HG02642 (cell line): Measurements from ENCODE around the gene SLC25A39.
A peak's percentile ranks its signal among the peaks of the same experiment; 100 is the strongest.

Experiments used
- ATAC-seq: cut with Tn5 transposase; IDR thresholded peaks from one replicate; pipeline ENCODE4 v1.9.1; 2021; ENCODE audit warnings: mild to moderate bottlenecking; ENCODE audit not compliant: unreplicated experiment, poor library complexity

The SLC25A39 gene

GRCh38 chr17:44280392-44280937 is 44.2 kb downstream of the SLC25A39 start:
- no peak for ATAC-seq

DNA sequence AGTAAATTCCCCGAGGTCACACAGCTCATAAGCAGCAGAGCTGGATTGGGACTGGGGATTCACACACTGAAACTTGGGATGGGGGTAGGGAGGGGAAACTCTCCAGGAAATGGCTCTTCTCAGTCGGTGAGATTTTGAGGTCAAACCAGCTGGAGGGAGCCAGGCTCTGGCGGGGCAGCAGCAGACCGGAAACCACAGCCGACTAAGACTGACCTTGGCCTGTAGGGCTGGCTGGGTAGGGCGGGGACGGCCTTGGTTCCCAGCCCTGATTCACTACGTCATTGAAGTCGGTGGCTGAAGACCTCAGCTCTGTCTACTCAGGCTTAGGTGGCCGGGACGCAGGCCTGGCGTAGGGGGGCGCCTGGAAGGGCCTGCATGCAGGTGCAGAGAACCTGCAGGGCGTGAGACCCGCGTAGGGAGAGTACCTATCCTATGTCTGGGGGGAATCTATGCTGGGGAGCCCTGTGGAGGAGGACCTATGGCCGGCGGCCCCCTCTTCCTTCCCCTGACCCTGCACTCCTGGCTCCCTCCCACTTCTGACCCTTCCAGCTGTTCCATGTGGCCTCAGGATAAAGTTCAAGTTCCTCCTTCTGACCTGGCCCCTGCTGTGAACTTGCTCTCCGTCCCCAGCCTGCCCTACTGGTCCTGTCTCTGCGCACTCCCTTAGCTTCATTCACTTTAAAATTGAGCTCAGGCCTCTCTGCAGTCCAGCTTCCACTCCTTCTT is 44.8 kb downstream of the SLC25A39 start:
- peak; percentile 74 for ATAC-seq

- no peak for ATAC-seq
These were observed 45.3 kb downstream of the SLC25A39 start for GRCh38 chr17:44279346-44279665.

GRCh38 chr17:44277976-44278375 is 46.6 kb downstream of the SLC25A39 start:
- no peak for ATAC-seq

GRCh38 chr17:44273607-44274006 is 51.0 kb downstream of the SLC25A39 start:
- no peak for ATAC-seq

GRCh38 chr17:44272954-44273353 is 51.7 kb downstream of the SLC25A39 start:
- no peak for ATAC-seq

GRCh38 chr17:44272321-44272951 is 52.2 kb downstream of the SLC25A39 start:
- no peak for ATAC-seq
